ENCODE results near the gene CACNA2D3. TPM values are rescaled to one million over a fixed set of nuclear protein-coding genes. Genes with fewer than 3 reads are reported as not detected.
A peak's percentile ranks its signal among the peaks of the same experiment; 100 is the strongest.

The CACNA2D3 gene
- total and polyA plus RNA-seq, 2 experiments from 2014 or later = 0.30 to 0.43 TPM

DNA sequence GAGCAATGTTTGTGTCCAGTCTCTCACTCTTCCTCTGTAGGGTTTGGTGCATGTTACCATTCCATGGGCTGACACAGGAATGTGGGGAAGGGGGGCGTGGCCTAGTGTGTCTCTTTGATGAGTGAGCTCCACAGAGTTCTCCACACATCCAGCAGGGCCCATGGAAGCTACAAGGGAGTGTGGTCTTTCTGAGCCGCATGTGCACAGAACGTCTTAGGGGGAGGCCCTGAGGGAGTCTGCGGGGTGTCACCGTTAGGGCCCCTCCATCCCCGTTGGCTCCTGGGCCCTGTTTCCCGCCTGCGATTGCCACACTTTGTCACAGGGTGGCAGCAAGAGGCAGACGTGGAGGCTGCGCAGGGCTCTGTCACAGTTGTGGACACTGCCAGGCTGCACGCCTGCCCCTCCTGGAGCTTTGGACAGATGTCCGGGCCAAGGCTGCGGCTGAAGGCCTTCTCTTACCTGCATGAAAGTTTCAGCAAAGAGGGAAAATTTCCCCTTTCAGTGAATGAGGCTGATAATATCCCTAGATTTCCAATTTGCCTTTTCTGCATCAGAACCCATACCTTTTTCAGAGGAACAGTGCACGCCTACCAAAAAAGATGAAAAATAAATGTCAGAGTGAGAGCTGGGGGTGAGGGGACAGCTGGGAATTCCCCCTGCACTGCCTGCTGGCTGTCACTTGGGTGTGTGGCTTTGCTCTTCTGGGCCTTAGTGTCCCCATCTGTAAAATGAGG, 24.3 kb downstream of the CACNA2D3 start:
- Histone ChIP-seq H3K36me3 (ENCODE audit: low read depth) (no peaks in the 10 kb centered on the region), H2AFZ (no peak overlapping the region), H3K9ac (no peak overlapping the region), H3K27ac (no peak overlapping the region), H3K4me3 (no peak overlapping the region), H3K4me1 (ENCODE audit: insufficient read depth) (no peaks in the 10 kb centered on the region), H3F3A (ENCODE audit: insufficient read depth) (no peaks in the 10 kb centered on the region), H3K9me3 (ENCODE audit: low read depth) (no peaks in the 10 kb centered on the region), H3K79me2 (ENCODE audit: insufficient read depth) (no peaks in the 10 kb centered on the region), H3K27me3 (replicated peaks; ENCODE audit: insufficient read depth) (no peaks in the 10 kb centered on the region; the same call in 1 of the 2 replicates), H3K9me2 (ENCODE audit: insufficient read depth) (no peaks in the 10 kb centered on the region), H3K4me2 (ENCODE audit: unreplicated experiment) (no peak overlapping the region), H4K20me1 (ENCODE audit: insufficient read depth) (no peaks in the 10 kb centered on the region)
- DNase-seq = peak; percentile 44
- TF ChIP-seq EZH2phosphoT487 (IDR thresholded peaks at IDR 0.05; ENCODE audit: insufficient read depth, low read depth) = no peak
- TF ChIP-seq EZH2 (IDR thresholded peaks at IDR 0.05; ENCODE audit: insufficient read depth, poor library complexity, severe bottlenecking) = no peak
- in situ Hi-C loops (cut with MboI) = no loop called here
- WGBS, 2 experiments (ENCODE audit: low coverage in 1 of 2, low lambda C conversion rate in 2 of 2, missing lambda C conversion rate in 2 of 2) = 7 to 10% methylated on average over 14 of the region's 14 CpGs

DNA sequence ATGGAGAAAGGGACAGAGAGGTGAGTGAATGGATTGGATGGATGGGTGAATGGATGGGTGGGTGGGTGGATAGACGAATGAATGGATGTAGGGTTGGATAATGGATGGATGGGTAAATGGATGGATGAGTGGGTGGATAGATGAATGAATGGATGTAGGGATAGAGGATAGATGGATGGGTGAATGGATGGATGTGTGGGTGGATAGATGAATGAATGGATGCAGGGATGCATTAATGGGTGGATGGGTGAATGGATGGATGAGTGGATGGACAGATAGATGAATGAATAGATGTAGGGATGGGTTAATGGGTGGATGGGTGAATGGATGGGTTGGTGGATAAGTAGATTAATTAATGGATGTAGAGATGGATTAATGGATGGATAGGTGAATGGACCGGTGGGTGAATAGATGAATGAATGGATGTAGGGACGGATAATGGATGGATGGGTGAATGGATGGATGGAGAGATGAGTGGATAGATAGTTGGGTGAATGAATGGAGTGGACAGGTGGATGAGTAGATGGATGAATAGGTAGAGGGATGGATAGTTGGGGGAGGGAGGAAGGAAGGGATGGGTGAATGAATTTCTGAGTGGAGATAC, 28.6 kb downstream of the CACNA2D3 start:
- in situ Hi-C loops (cut with MboI) = no loop called here
- 28 to 35% methylated on average over 3 of the region's 3 CpGs for WGBS, 2 experiments (ENCODE audit: low coverage in 1 of 2, low lambda C conversion rate in 2 of 2, missing lambda C conversion rate in 2 of 2)
- H3K9me2 ChIP-seq (ENCODE audit: insufficient read depth) = no peaks in the 10 kb centered on the region
- H2AFZ ChIP-seq = no peak overlapping the region
- H3K27me3 ChIP-seq (replicated peaks; ENCODE audit: insufficient read depth) = no peaks in the 10 kb centered on the region
- no peaks in the 10 kb centered on the region for H3F3A ChIP-seq (ENCODE audit: insufficient read depth)
- H3K9me3 ChIP-seq (ENCODE audit: low read depth) = no peaks in the 10 kb centered on the region
- TF ChIP-seq EZH2phosphoT487 (IDR thresholded peaks at IDR 0.05; ENCODE audit: insufficient read depth, low read depth) (no peak), EZH2 (IDR thresholded peaks at IDR 0.05; ENCODE audit: insufficient read depth, poor library complexity, severe bottlenecking) (no peak)
- H4K20me1 ChIP-seq (ENCODE audit: insufficient read depth) = no peaks in the 10 kb centered on the region
- no peak overlapping the region for H3K4me2 ChIP-seq (ENCODE audit: unreplicated experiment)
- H3K4me3 ChIP-seq = no peak overlapping the region
- no peaks in the 10 kb centered on the region for H3K36me3 ChIP-seq (ENCODE audit: low read depth)
- H3K9ac ChIP-seq = no peak overlapping the region
- H3K79me2 ChIP-seq (ENCODE audit: insufficient read depth) = no peaks in the 10 kb centered on the region
- H3K27ac ChIP-seq = no peak overlapping the region
- DNase-seq = no peak
- H3K4me1 ChIP-seq (ENCODE audit: insufficient read depth) = no peaks in the 10 kb centered on the region

DNA sequence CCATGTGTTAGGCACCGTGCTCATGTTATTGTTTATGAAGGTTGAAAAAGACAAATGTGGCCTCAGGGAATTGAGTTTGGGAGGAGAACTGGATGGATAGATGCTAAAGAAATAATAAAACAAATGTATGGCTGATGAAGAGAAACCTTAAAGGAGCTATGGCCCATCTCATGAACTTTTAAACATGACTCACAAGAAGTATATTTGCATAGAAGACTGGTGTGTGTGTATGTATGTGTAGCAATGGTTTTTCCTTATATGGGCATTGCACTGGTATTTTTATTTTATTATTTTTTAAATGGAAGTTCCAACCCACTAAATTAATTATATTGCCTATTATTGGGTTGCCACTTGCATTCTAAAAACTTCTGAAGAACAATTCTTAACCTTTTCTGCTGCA, 31.1 kb downstream of the CACNA2D3 start:
- Histone ChIP-seq H3K4me1 (ENCODE audit: insufficient read depth) (no peaks in the 10 kb centered on the region), H3K9me2 (ENCODE audit: insufficient read depth) (no peaks in the 10 kb centered on the region), H4K20me1 (ENCODE audit: insufficient read depth) (no peaks in the 10 kb centered on the region), H3K27me3 (replicated peaks; ENCODE audit: insufficient read depth) (no peaks in the 10 kb centered on the region), H2AFZ (no peak overlapping the region), H3K9ac (no peak overlapping the region), H3K4me3 (no peak overlapping the region), H3F3A (ENCODE audit: insufficient read depth) (no peaks in the 10 kb centered on the region), H3K9me3 (ENCODE audit: low read depth) (no peaks in the 10 kb centered on the region), H3K4me2 (ENCODE audit: unreplicated experiment) (no peak overlapping the region), H3K36me3 (ENCODE audit: low read depth) (no peaks in the 10 kb centered on the region), H3K79me2 (ENCODE audit: insufficient read depth) (no peaks in the 10 kb centered on the region), H3K27ac (no peak overlapping the region)
- WGBS, 2 experiments (ENCODE audit: low coverage in 1 of 2, low lambda C conversion rate in 2 of 2, missing lambda C conversion rate in 2 of 2) = 65 to 68% methylated on average over 1 of the region's 1 CpG
- no peak for TF ChIP-seq EZH2 (IDR thresholded peaks at IDR 0.05; ENCODE audit: insufficient read depth, poor library complexity, severe bottlenecking)
- TF ChIP-seq EZH2phosphoT487 (IDR thresholded peaks at IDR 0.05; ENCODE audit: insufficient read depth, low read depth) = no peak
- no peak for DNase-seq
- in situ Hi-C loops (cut with MboI) = no loop called here

DNA sequence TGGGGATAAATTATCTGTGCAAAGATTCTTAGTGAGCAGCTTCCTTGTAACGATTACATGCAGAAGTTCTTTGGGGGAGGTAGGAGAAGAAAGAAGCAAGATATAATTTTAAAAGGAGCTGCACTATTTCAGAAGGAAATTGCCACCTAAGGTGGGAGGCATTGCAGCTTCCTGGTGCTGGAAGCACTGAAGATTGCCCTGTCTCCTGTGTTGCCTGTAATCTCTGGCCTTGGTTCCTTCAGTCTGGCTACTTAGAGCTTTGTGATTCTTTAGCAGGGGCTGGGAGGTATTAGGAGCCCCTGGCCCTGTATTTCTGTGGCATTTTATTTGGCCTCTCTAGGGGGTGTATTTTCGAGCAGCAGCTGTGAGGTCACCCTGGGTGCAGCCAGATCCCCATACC, 35.5 kb downstream of the CACNA2D3 start:
- H3K36me3 ChIP-seq (ENCODE audit: low read depth) = no peaks in the 10 kb centered on the region
- no peak overlapping the region for H2AFZ ChIP-seq
- no peak for DNase-seq
- no peaks in the 10 kb centered on the region for H3F3A ChIP-seq (ENCODE audit: insufficient read depth)
- no peaks in the 10 kb centered on the region for H4K20me1 ChIP-seq (ENCODE audit: insufficient read depth)
- in situ Hi-C loops (cut with MboI) = no loop called here
- no peaks in the 10 kb centered on the region for H3K4me1 ChIP-seq (ENCODE audit: insufficient read depth)
- H3K79me2 ChIP-seq (ENCODE audit: insufficient read depth) = no peaks in the 10 kb centered on the region
- H3K9me2 ChIP-seq (ENCODE audit: insufficient read depth) = no peaks in the 10 kb centered on the region
- no peak overlapping the region for H3K4me3 ChIP-seq
- H3K9ac ChIP-seq = no peak overlapping the region
- H3K27me3 ChIP-seq (replicated peaks; ENCODE audit: insufficient read depth) = no peaks in the 10 kb centered on the region
- TF ChIP-seq EZH2 (IDR thresholded peaks at IDR 0.05; ENCODE audit: insufficient read depth, poor library complexity, severe bottlenecking) (no peak), EZH2phosphoT487 (IDR thresholded peaks at IDR 0.05; ENCODE audit: insufficient read depth, low read depth) (no peak)
- 11 to 16% methylated on average over 2 of the region's 2 CpGs for WGBS, 2 experiments (ENCODE audit: low coverage in 1 of 2, low lambda C conversion rate in 2 of 2, missing lambda C conversion rate in 2 of 2)
- H3K4me2 ChIP-seq (ENCODE audit: unreplicated experiment) = no peak overlapping the region
- no peaks in the 10 kb centered on the region for H3K9me3 ChIP-seq (ENCODE audit: low read depth)
- H3K27ac ChIP-seq = no peak overlapping the region
